A549 (cell line): Measurements from ENCODE around the gene SLC23A2. TPM values are rescaled to one million over a fixed set of nuclear protein-coding genes. Genes with fewer than 3 reads are reported as not detected.

Experiments used
- ATAC-seq, 2 experiments: fragments of 200-7000 bp in 1 of 2; fragments of >200 bp in 1 of 2; cut with Nextera tagmentation in 1 of 2; cut with Tn5 transposase in 1 of 2; 3 replicates each; pipeline versions ENCODE4 v1.8.0 to v1.9.1; 2018 to 2020; ENCODE audit warnings: mild to moderate bottlenecking in 1 of 2, moderate library complexity in 1 of 2
- CTCF ChIA-PET: fragments of 300-600 bp; sonication (Branson Sonifier 250); formaldehyde crosslinking; extraction: SDS; loops from one replicate; lab custom pipeline; 2021; ENCODE audit warnings: antibody characterized with exemption, inconsistent platforms; lab: Yijun Ruan, JAX
- POLR2A ChIA-PET: fragments of 350-600 bp; formaldehyde crosslinking; extraction: SDS; loops from one replicate; lab custom pipeline; 2021; ENCODE audit warnings: antibody characterized with exemption, inconsistent platforms; lab: Yijun Ruan, JAX
- DNase-seq, 2 experiments: peaks; one replicate each; pipeline versions ENCODE4 v3.0.0 to v3.0.0-alpha.2; 2011 to 2016; ENCODE audit warnings: low read depth in 1 of 2, low spot score in 1 of 2
- FAIRE-seq: peaks from 2 replicates; lab custom pipeline; 2011; peaks lifted over from hg19 to GRCh38; lab: Jason Lieb, UNC
- H3K27ac ChIP-seq, 2 experiments: fragments of >200 bp; sonication (Bioruptor Twin); formaldehyde crosslinking; 3 replicates each; pipeline ENCODE4 v1.5.1; 2016 to 2017
- H3K4me1 ChIP-seq: fragments of >200 bp; sonication (Bioruptor Twin); formaldehyde crosslinking; 3 replicates; pipeline ENCODE4 v1.6.1; 2016
- H3K4me2 ChIP-seq: fragments of >200 bp; sonication (Bioruptor Twin); formaldehyde crosslinking; 3 replicates; pipeline ENCODE4 v1.6.1; 2016
- H3K4me3 ChIP-seq: fragments of >200 bp; sonication (Bioruptor Twin); formaldehyde crosslinking; 3 replicates; pipeline ENCODE4 v1.5.1; 2016
- H3K9me3 ChIP-seq: fragments of >200 bp; sonication (Bioruptor Twin); formaldehyde crosslinking; 3 replicates; pipeline ENCODE4 v1.6.1; 2016
- CEBPB ChIP-seq, 2 experiments: fragments of >200 bp in 1 of 2; sonication (Bioruptor Twin) in 1 of 2; formaldehyde crosslinking in 1 of 2; IDR thresholded peaks; 2 replicates each; pipeline ENCODE4 v1.6.1; 2012 to 2016
- CHD2 ChIP-seq: fragments of 150-350 bp; IDR thresholded peaks from 2 replicates; pipeline ENCODE4 v1.6.1; 2014; ENCODE audit warnings: low read length; ENCODE audit not compliant: partially characterized antibody
- EP300 ChIP-seq, 2 experiments: fragments of >200 bp; sonication (Bioruptor Twin); formaldehyde crosslinking; IDR thresholded peaks; 2 replicates in 1 of 2; 3 replicates in 1 of 2; pipeline ENCODE4 v1.6.1; 2016 to 2017
- HES2 ChIP-seq: fragments of >200 bp; sonication (Bioruptor Twin); formaldehyde crosslinking; IDR thresholded peaks from 2 replicates; pipeline ENCODE4 v1.6.1; 2016
- HOXB5 ChIP-seq: fragments of 250-450 bp; sonication (Bioruptor Pico); IDR thresholded peaks from 2 replicates; pipeline ENCODE4 v1.5.0; 2020; ENCODE audit warnings: mild to moderate bottlenecking, moderate library complexity
- JUN ChIP-seq, 2 experiments: fragments of >200 bp; sonication (Bioruptor Twin); formaldehyde crosslinking; IDR thresholded peaks; 2 replicates in 1 of 2; 3 replicates in 1 of 2; pipeline ENCODE4 v1.6.1; 2016 to 2017
- KDM5A ChIP-seq: fragments of 200-600 bp; sonication (generic); IDR thresholded peaks from 2 replicates; pipeline ENCODE4 v1.6.1; 2016; ENCODE audit warnings: antibody characterized with exemption, mild to moderate bottlenecking
- NPAS2 ChIP-seq: fragments of 250-450 bp; sonication (Bioruptor Pico); IDR thresholded peaks from 2 replicates; pipeline ENCODE4 v1.8.0; 2022; ENCODE audit warnings: mild to moderate bottlenecking, moderate library complexity, borderline replicate concordance
- NR3C1 ChIP-seq: fragments of >200 bp; sonication (Bioruptor Twin); formaldehyde crosslinking; IDR thresholded peaks from 3 replicates; pipeline ENCODE4 v1.6.1; 2017
- POLR2A ChIP-seq: IDR thresholded peaks from 2 replicates; pipeline ENCODE4 v1.6.1; 2012; ENCODE audit warnings: mild to moderate bottlenecking, low read length
- POLR2AphosphoS2 ChIP-seq: conservative IDR thresholded peaks from 2 replicates; pipeline ENCODE4 v1.6.1; 2012; ENCODE audit warnings: low read length, improper control_type of control experiment, inconsistent platforms
- RAD21 ChIP-seq, 2 experiments: fragments of >200 bp in 1 of 2; sonication (Bioruptor Twin) in 1 of 2; formaldehyde crosslinking in 1 of 2; IDR thresholded peaks in 1 of 2; conservative IDR thresholded peaks in 1 of 2; 2 replicates in 1 of 2; 3 replicates in 1 of 2; pipeline ENCODE4 v1.6.1; 2012 to 2018; ENCODE audit warnings: inconsistent platforms in 1 of 2
- RCOR1 ChIP-seq: fragments of 150-350 bp; IDR thresholded peaks from 2 replicates; pipeline ENCODE4 v1.6.1; 2014; ENCODE audit warnings: antibody characterized with exemption, low read length, low read depth
- RFX5 ChIP-seq: fragments of 450-650 bp; IDR thresholded peaks from 2 replicates; pipeline ENCODE4 v1.7.1; 2014; ENCODE audit warnings: antibody characterized with exemption, mild to moderate bottlenecking, moderate library complexity
- RNF2 ChIP-seq: fragments of 200-600 bp; sonication (generic); IDR thresholded peaks from 2 replicates; pipeline ENCODE4 v1.6.1; 2016; ENCODE audit warnings: low read depth, mild to moderate bottlenecking, antibody characterized with exemption, moderate library complexity, borderline replicate concordance
- SMC3 ChIP-seq: fragments of >200 bp; sonication (Bioruptor Twin); formaldehyde crosslinking; IDR thresholded peaks from 3 replicates; pipeline ENCODE4 v1.6.1; 2018; ENCODE audit warnings: inconsistent platforms
- ZNF302 ChIP-seq: fragments of 250-450 bp; sonication (Bioruptor Pico); IDR thresholded peaks from 2 replicates; pipeline ENCODE4 v1.9.0; 2021; ENCODE audit warnings: inconsistent platforms, mild to moderate bottlenecking, moderate library complexity
- WGBS: methylation state at CpG from one replicate; pipeline ENCODE4 v1.1.6; 2017; ENCODE audit errors: missing lambda C conversion rate; 5-methylcytosine and 5-hydroxymethylcytosine counted together
- polyA plus RNA-seq, 4 experiments: library from polyadenylated mRNA; depleted of rRNA in 3 of 4; stranded (reverse); fragments of >200 nt; fragmentation: RNase III in 1 of 4; extraction: RNeasy Plus Mini Kit Qiagen cat#74134 plus additional on column Dnase treatment in 1 of 4; gene quantifications; 2 replicates in 3 of 4; 3 replicates in 1 of 4; pipeline ENCODE4 v1.2.3, GENCODE V29; 2011 to 2017
- TF ChIP-seq, protein P1 (sequence below): fragments of 250-450 bp; sonication (Bioruptor Pico); IDR thresholded peaks from 2 replicates; pipeline ENCODE4 v1.5.0; 2020; ENCODE audit warnings: low read depth, mild to moderate bottlenecking, moderate library complexity
- TF ChIP-seq, protein P2 (sequence below): fragments of >200 bp; sonication (Bioruptor Twin); formaldehyde crosslinking; IDR thresholded peaks from 3 replicates; pipeline ENCODE4 v1.5.1; 2016
- TF ChIP-seq, protein P3 (sequence below): IDR thresholded peaks from 2 replicates; pipeline ENCODE4 v1.6.1; 2012

The SLC23A2 gene
- polyA plus RNA-seq, 2 of the 4 experiments (the other 2 are of a cell fraction) = 13.1 to 47.8 TPM

DNA sequence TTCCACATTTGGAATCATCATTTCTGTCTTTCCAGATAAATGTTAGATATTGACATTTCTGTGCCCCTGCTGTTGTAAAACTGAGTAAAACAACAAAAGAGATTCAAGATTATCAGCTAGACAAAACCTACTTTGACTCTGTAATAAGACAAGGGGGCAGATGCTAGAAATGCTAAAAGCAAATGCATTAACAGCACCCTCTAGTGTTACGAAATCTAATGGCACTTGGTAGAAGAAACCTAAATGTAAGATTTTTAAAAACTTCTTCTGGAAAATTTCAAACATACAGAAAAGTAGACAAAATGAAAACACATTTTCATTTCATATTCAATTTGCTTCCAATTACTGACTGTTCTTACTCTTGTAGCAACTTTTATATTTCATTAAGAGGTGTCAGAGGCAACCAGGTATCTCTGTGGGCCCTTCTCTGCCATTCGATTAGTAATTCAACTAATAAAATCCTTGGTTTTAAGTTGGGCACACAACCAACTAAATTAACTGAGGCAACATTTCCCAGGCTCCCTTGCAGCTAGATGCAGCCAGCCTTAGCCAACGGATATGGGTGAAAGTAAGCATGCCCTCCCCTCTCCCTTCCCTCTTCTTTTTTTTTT is 45.0 kb downstream of the SLC23A2 start:
- ChIA-PET POLR2A (no interaction called here), CTCF (interaction anchor here (0.6 to 3.9 kb wide), 52 partner anchors 8 to 350 kb away, joined by 3 to 23 read pairs (median 4); no protein-coding TSS in a partner anchor)
- no peak overlapping the region; a peak in 1 of 6 replicates for H3K27ac ChIP-seq
- 49% methylated on average over 3 of the region's 3 CpGs for WGBS
- no peak overlapping the region for H3K4me3 ChIP-seq
- TF ChIP-seq CEBPB (IDR thresholded peaks at IDR 0.05) (peak; percentile 25 to 74; a peak in 3 of 4 replicates), RAD21 (conservative IDR thresholded peaks at IDR 0.05 in 1 of 2, IDR thresholded peaks at IDR 0.05 in 1 of 2) (peak; percentile 90 to 94), NPAS2 (CRISPR knock-in tag) (no peak), SMC3 (peak; percentile 91)
- TF ChIP-seq, protein P1, sequence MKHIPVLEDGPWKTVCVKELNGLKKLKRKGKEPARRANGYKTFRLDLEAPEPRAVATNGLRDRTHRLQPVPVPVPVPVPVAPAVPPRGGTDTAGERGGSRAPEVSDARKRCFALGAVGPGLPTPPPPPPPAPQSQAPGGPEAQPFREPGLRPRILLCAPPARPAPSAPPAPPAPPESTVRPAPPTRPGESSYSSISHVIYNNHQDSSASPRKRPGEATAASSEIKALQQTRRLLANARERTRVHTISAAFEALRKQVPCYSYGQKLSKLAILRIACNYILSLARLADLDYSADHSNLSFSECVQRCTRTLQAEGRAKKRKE = no peak
- TF ChIP-seq, protein P2, sequence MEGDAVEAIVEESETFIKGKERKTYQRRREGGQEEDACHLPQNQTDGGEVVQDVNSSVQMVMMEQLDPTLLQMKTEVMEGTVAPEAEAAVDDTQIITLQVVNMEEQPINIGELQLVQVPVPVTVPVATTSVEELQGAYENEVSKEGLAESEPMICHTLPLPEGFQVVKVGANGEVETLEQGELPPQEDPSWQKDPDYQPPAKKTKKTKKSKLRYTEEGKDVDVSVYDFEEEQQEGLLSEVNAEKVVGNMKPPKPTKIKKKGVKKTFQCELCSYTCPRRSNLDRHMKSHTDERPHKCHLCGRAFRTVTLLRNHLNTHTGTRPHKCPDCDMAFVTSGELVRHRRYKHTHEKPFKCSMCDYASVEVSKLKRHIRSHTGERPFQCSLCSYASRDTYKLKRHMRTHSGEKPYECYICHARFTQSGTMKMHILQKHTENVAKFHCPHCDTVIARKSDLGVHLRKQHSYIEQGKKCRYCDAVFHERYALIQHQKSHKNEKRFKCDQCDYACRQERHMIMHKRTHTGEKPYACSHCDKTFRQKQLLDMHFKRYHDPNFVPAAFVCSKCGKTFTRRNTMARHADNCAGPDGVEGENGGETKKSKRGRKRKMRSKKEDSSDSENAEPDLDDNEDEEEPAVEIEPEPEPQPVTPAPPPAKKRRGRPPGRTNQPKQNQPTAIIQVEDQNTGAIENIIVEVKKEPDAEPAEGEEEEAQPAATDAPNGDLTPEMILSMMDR = peak; percentile 97
- DNase-seq = peak; percentile 76 to 79
- H3K4me2 ChIP-seq = no peak overlapping the region
- H3K4me1 ChIP-seq = peaks cover 19% of the 10 kb centered on the region
- peak; percentile 98 for FAIRE-seq
- peak; percentile 80 to 81; a peak in 5 of 6 replicates for ATAC-seq
- H3K9me3 ChIP-seq = peaks cover 13% of the 10 kb centered on the region

DNA sequence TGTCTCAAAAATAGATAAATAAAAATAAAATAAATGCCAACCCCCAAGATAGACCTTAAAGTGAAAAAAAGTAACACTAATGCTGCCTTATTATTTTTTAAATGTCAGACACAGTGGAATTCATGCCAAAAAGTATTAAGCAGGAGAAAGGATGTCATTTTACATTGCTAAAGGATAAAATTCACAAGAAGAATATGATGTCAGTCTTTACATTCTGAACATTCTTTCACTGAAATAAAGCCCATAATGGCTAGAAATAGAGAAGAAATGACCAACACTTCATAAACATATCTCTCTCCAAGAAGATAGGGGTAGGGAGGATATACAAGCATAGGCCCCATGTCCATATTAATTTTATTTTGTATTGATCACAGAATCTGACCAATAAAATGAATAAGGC is 47.4 kb downstream of the SLC23A2 start:
- ATAC-seq (no peak), DNase-seq (no peak), FAIRE-seq (no peak)
- H3K4me1 ChIP-seq = peaks cover 21% of the 10 kb centered on the region; the same call in 2 of the 3 replicates
- no peak overlapping the region for H3K27ac ChIP-seq
- H3K4me2 ChIP-seq = no peak overlapping the region
- POLR2A ChIA-PET = no interaction called here
- no peak overlapping the region for H3K4me3 ChIP-seq
- CTCF ChIA-PET = interaction anchor here (0.9 to 3.3 kb wide), 4 partner anchors 10 to 213 kb away, joined by 3 to 23 read pairs (median 10); no protein-coding TSS in a partner anchor
- peaks cover 13% of the 10 kb centered on the region for H3K9me3 ChIP-seq
- no peak for TF ChIP-seq CEBPB (IDR thresholded peaks at IDR 0.05)
- TF ChIP-seq, protein P3, sequence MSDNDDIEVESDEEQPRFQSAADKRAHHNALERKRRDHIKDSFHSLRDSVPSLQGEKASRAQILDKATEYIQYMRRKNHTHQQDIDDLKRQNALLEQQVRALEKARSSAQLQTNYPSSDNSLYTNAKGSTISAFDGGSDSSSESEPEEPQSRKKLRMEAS = no peak
- TF ChIP-seq, protein P1 = no peak
- no peak for TF ChIP-seq JUN (IDR thresholded peaks at IDR 0.05)
- no peak for TF ChIP-seq CHD2
- TF ChIP-seq HOXB5 (CRISPR knock-in tag) = no peak
- TF ChIP-seq NR3C1 = no peak
- TF ChIP-seq POLR2A = no peak
- no peak for TF ChIP-seq POLR2AphosphoS2

GRCh38 chr20:4952229-4952628 is 49.1 kb downstream of the SLC23A2 start:
- ChIA-PET CTCF (interaction anchor here (1.0 to 3.5 kb wide), 8 partner anchors 10 to 232 kb away, joined by 3 to 12 read pairs (median 4); no protein-coding TSS in a partner anchor), POLR2A (interaction anchor here (1.0 kb wide), 1 partner anchor 36 kb away, joined by 3 read pairs; no protein-coding TSS in a partner anchor)
- Histone ChIP-seq H3K4me3 (no peak overlapping the region), H3K4me1 (peaks cover 28% of the 10 kb centered on the region; the same call in 2 of the 3 replicates), H3K4me2 (no peak overlapping the region), H3K27ac (no peak overlapping the region), H3K9me3 (peaks cover 13% of the 10 kb centered on the region)
- 90% methylated on average over 1 of the region's 1 CpG for WGBS
- FAIRE-seq (no peak), ATAC-seq (no peak), DNase-seq (no peak)
- TF ChIP-seq KDM5A (no peak), RFX5 (no peak), NR3C1 (no peak), NPAS2 (CRISPR knock-in tag) (no peak), RNF2 (no peak), POLR2A (no peak), SMC3 (no peak), HES2 (no peak), ZNF302 (CRISPR knock-in tag) (no peak), RAD21 (conservative IDR thresholded peaks at IDR 0.05 in 1 of 2, IDR thresholded peaks at IDR 0.05 in 1 of 2) (no peak), EP300 (IDR thresholded peaks at IDR 0.05) (no peak), JUN (IDR thresholded peaks at IDR 0.05) (no peak), RCOR1 (no peak)
- TF ChIP-seq, protein P2 = no peak
- TF ChIP-seq, protein P1 = no peak
- TF ChIP-seq, protein P3 = no peak
